HG02588 (cell line): ENCODE data around the gene PIWIL4.
"Not testable (repeated sequence)": the region's sequence is repeated elsewhere in the genome, so short reads cannot be mapped to it uniquely, and the experiment has no call there.

ENCODE experiments used
- ATAC-seq: cut with Tn5 transposase; IDR thresholded peaks from one replicate; pipeline ENCODE4 v1.9.1; 2021; ENCODE audit warnings: mild to moderate bottlenecking, moderate library complexity; ENCODE audit not compliant: unreplicated experiment

The PIWIL4 gene

DNA sequence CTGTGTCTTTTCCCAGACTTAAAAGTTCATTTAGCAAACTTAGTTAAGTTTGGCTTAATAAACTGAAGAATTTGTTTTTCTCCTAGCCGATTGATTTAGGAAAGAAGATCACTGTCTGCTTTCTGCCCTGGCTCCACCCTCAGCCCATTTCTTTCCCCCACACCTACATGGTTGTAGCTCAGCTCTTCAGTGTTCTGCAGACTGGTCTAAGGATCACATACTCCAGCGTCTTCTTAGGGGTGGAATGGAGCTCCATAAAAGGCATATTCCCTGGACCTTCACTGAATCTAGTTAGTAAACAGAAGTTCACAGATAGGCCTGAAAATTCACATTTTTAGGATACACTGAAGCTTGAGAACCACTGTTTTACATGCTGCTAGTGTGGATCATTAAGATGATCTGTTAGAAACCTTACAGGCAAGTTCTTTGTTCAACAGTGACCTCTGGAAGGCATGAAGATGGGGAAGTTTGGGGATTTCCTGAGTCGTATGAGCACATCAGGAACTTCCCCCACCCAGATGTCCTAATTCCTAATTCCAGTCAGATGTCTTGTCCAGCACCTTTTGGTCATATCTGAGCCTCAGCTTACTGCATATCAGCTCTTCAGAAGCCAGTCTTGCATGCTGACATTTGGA, 16.8 kb downstream of the PIWIL4 start:
- peak; percentile 54 for ATAC-seq

DNA sequence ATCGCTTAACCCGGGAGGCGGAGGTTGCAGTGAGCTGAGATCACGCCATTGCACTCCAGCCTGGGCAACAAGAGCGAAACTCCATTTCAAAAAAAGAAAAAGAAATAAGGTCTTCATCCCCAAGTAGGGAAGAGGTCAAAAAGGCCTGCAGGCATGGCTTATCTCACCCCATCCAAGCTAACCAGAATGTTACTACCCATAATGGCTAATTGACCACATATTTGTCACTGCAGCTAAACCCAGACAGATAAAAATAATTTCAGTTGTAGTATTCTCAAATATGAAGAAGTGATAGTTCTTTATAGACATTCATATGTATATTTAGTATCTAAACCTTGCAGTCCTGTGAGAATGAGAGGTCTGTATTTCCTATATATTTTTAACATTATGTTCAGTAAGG, 17.8 kb downstream of the PIWIL4 start:
- no peak for ATAC-seq

DNA sequence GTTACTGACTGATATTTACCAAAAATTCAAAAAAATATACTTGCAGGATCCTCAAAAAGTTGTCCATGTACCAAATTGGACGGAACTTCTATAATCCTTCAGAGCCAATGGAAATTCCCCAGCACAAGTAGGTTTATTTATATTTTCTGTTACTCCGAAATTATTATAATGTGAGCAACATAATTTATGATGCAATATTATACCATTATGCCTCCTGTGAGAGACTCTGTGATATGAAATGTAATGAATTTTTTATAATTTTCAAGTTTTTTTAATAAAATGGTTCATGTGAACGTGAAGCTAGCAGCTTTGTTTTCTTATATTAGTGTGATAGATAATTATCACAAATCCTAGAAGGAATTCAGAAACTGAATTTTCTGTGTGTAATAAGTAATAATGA, 18.2 kb downstream of the PIWIL4 start:
- no peak for ATAC-seq

DNA sequence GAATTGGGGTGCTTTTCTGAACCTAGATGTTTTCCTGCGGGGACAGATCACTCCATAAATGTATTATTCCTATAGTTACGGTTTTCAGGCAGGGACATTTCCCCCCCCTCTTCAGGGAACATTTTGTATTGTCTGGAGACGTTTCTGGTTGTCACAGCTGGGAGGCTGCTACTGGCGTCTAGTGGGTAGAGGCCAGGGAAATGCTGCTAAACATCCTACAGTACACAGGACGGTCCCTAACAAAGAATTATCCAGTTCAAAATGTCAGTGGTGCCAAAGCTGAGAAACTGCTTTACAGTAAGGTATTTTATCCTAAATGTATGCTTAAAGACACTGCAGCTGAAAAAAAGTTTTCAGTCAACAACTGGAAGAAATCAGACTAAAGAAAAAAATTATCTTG, 19.4 kb downstream of the PIWIL4 start:
- no peak for ATAC-seq

DNA sequence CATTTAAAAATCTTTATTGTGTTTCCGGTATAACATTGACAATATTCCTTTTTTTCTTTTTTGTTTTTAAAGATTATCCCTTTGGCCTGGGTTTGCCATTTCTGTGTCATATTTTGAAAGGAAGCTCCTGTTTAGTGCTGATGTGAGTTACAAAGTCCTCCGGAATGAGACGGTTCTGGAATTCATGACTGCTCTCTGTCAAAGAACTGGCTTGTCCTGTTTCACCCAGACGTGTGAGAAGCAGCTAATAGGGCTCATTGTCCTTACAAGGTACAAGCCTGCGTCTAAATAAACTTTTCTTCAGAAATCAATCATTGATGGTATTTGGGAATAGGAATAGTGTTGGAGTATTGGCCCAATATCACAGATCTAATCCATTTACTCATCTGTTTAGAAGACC, 19.8 kb downstream of the PIWIL4 start:
- no peak for ATAC-seq

DNA sequence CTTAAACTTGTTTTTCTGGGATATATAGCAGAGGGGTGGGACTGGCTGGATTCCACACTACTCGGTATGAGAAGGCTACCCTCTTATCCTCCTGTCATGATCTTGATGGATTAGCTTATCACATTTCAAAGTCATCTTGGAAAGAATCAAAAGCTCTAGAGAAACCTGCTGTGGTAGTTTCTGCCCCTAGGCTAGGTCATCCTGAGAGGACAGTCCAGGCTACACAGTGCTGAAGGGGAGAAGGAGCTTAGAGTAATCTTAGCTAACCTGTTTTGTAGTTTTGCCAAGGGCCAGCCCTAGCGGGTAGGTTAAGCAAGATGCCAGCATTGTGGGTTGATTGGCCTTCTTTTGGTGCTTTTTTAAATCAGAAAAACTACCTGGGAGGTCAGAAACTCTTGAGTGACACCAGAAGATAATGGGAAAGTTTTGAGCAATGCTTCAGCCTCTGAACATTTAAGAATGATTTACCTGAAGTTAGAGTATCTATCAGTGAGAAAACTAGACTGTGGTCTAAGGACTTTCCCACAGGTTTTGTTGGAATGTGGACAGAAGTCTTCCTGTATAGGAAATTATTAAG, 21.3 kb downstream of the PIWIL4 start:
- ATAC-seq: no peak

DNA sequence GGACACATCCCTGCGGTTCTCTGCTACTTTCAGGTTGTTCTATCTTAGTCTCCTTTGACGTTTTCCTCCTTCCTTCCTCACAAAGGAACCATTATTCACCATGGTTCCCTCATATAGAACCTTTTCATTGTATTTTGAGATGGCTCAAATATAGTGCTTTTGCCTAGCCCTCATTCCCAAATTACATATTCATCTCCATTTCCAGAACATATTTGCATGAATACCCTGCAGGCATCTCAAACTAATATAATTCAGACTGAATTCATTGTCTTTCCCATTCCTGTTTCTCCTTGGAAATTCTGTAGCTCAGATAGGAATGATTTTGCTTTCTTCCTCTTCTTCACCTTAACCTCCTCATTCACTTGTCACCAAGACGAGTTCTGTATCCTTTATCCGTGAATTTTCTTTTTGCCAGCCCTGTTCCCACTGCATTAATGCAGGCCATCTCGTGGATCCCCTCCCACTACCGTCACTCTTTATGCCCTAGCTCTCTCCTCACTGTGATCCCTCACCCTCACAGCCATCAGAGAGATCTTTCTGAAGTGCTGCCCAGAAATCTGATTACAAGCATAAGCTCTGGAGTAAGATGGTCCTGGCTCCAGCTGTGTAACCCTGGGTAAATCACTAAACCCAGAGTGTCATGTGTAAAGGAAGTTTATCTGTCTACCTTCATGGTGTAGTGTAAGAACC, 23.3 kb downstream of the PIWIL4 start:
- ATAC-seq: no peak

DNA sequence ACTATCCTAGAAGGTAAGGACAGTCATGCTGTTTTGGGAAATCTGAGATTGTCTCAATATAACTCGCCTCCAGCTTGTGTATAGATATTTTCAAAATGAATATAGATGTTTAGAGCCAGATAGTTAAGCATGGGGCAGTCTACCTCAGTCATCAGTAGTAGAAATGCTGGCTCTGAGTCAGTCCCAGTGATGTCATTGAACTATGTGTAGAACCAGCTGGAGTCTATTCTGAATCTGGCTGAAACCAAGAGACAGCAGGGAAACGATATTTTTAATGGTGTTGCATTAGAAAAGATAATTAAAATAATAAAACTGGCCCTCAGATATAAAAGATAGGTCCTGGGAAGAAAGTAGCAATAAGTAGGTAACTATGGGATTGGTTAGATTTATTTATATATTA, 25.9 kb downstream of the PIWIL4 start:
- ATAC-seq: peak; percentile 87

DNA sequence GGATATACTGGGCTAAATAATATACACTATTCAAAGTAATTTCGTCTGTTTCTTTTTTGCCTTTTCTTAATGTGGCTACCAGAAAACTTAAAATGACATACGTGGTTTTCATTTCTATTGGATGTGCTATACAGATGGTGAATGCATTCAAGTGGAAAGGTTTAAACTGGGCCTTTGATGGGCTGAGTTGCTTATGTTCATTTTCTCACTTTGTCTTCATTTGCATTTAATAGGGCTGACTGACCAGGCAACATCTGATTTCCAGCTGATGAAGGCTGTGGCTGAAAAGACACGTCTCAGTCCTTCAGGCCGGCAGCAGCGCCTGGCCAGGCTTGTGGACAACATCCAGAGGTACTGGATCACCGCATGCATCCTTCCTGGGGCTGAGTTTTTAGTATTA, 27.9 kb downstream of the PIWIL4 start:
- ATAC-seq: no peak

DNA sequence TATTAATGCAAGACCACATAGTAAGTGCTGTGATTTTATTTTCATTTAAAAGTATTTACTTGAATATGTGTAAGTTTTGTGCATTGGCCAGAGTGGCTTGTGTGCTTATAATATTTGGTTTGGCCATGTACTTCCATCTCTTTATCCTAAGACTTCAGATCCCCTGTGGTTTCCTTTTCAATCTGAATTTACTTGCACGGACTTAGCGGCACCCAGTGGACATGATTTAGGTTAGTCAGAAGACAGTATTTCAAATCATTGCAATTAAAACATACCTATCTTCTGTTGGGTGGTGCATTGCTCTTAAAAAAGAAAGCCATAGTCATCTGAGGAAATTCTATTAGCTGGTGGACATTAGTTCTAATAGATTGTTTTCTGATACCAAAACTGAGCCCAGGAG, 30.7 kb downstream of the PIWIL4 start:
- ATAC-seq: no peak

DNA sequence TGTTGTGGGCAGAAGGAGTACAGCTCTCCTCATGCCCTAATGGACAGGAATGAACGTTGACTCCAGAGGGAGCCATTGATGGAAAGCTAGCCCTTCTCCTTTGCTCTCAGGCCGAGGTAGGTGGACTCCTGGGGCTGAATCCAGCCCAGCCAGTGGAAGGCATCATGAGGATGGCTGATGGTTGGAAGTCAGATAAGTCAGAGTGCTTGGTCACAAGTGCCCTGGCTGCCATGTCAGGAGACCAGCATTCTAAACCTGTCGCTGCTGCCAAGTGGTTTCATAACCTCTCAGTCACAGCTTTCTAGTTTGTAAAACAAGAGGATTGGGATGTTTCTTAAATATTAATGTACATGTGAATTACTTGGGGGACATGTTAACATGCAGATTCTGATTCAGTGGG, 32.3 kb downstream of the PIWIL4 start:
- ATAC-seq: no peak

DNA sequence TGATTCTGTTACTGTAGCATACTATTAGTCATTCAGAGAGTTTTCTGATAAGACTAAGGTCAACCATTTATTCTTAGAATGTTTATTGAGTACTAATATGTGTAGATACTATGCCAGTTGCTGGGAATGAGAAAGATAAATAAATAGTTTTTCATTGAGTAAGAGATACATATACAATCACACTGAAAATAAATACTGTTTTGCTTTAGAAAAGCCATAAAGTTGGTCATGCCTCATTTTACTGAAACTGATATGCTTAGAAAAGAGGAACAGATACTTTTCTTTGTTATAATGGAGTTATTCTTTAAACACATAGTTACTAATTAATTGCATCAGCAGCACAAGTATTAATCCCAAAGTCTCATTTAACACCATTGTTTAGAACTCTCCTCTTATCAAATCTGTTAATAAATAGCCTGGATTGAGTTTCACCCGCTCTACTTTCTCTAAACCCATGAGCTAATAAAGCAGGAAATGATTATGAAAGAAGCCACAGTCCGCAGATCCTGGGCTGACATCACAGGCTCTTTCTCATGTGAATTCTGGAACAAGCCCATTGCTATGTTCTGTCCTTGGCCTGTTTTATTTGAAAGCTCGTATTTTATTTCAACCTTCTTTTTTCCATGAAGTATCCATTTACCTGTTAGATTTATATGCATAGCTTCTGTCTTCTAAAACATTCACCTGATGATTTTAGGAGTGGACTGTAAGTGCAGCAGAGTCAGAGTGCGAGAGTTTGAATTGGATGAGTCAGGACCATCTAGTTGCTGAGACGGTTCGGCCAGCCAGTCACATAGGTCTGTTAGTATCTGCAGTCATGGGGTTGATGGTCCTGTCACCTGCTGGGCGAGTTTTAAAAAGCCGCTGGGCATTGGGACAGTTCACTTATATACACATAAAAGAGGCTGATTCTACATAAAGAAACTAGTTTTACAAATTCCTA, 35.5 kb downstream of the PIWIL4 start:
- ATAC-seq: peak; percentile 79

DNA sequence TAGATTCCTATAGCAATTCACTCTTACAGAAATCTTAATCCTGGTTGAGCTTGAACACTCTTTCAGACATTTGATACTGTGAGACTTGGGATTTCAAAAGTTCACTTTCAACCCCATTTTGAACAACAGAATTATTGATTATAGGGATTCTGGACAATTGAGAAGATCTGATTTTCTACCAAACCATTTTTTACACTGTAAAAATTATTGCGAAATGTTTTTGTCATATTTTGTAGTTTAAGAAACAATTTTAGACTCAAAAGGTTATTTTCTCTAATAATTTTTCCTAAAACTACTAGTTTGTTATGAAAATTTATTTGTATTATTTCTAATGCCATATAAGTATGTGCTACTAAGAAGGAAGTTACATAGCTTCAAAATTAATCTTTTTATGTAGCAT, 36.4 kb downstream of the PIWIL4 start:
- no peak for ATAC-seq

DNA sequence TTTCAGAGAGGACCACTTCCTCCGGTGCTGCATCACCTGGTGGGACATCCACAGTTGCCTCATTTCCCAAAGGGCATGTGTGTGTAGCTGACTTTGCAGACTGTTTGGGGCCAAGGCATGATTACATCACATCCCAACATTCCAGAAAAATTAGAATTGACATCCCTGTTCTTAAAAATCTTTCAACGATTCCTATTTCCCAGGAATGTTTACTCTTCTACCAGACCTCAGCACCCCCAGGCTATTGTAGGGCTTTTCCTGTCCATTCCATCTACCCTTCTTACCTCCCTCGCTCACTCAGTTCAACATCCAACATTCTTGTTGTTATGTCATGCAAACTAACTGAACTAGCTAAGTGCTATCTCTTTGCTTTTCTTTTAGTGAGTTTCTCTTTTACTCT, 37.3 kb downstream of the PIWIL4 start:
- no peak for ATAC-seq

DNA sequence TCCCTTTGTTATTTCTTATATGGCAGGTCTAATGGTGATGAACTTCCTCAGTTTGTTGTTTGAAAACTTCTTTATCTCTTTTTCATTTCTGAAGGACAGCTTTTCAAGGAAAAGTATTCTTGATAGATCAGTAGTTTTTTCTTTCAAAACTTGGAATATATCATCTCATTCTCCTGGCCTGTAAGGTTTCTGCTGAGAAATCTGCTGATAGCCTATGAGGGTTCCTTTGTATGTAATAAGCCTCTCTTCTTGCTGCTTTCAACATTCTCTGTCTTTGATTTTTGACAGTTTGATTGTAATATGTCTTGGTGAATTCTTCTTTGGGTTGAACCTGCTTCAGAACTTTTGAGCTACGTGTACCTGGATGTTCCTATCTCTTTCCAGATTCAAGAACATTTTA, 46.0 kb downstream of the PIWIL4 start:
- no peak for ATAC-seq

DNA sequence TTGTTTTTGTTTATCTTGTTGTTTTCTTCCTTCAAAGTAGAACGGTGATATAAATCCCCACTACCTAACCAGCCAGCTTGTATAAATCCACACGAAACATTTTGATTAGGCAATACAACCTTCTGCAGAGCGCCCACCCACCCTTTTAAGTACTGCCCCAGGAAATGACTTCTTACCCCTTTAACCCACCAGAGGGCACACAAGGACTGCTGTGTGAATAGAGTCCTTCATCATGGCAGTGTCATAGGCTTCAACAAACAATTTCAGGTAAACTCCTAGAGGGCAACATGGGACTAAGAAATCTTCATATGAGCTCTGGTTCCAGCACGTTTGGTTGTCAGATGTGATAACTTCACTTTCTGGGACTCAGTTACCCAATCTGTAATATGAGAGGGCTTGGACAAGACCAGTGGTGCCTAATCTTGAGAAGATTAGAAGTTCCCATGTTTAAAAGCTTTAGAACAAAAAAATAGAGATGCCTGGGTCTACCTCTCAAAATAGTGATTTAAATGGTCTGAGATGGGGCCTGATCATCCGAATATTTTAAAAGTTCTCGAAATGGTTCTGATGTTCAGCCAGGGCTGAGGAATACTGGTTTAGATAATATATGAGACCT, 56.1 kb downstream of the PIWIL4 start:
- ATAC-seq: peak; percentile 68

DNA sequence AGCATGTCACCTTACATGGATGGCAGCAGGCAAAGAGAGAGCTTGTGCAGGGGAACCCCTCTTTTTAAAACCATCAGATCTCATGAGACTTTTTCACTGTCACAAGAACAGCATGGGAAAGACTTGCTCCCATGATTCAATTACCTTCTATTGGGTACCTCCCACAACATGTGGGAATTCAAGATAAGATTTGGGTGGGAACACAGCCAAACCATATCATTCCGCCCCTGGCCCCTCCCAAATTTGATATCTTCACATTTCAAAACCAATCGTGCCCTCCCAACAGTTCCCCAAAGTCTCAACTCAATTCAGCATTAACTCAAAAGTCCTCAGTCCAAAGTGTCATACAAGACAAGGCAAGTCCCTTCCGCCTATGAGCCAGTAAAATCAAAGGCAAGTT, 58.3 kb downstream of the PIWIL4 start:
- ATAC-seq: not testable (repeated sequence)

DNA sequence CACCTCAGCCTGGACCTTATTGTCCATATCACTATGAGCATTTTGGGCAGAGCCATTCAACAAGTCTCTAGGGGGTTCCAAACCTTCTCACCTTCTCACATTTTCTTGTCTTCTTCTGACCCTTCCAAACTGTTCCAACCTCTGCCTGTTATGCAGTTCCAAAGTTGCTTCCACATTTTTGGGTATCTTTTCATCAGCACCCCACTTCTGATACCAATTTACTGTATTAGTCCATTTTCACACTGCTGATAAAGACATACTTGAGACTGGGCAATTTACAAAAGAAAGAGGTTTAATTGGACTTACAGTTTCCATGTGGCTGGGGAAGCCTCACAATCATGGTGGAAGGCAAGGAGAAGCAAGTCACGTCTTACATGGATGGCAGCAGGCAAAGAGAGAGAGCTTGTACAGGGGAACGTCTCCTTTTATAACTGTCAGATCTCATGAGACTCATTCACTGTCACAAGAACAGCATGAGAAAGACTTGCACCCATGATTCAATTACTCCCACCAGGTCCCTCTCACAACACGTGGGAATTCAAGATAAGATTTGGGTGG, 59.9 kb downstream of the PIWIL4 start:
- not testable (repeated sequence) for ATAC-seq

DNA sequence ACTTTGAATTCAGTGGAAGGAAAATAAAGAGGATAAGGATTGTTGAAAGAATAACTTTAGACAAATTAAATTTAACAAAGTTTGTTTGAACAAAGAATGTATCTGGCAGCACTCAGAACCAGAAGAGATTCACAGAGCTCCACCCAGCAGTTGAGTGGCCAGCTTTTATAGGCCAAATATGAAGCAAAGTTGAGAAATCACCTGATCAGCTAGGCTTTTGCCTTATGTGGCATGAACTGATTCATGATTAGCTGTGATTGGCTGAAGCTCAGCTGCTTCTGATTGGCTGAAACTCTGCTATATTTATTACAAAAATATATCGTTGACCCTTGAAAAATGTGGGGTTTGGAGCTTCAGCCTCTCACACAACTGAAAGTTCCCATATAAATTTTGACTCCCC, 62.6 kb downstream of the PIWIL4 start:
- no peak for ATAC-seq

DNA sequence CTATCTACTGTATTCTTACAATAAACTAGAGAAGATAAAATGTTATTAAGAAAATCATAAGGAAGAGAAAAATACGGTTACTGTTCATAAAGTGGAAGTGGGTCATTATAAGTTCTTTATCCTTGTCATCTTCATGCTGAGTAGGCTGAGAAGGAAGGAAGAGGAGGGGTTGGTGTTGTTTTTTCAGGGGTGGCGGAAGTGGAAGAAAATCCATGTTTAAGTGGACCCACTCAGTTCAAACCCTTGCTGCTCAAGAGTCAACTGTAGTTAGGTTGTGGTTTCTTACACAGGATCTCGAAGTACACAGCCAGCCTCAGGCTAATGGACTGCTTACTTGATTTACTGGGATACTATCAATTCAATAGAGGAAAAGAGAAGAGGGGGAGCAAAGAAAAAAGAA, 63.1 kb downstream of the PIWIL4 start:
- ATAC-seq: no peak

DNA sequence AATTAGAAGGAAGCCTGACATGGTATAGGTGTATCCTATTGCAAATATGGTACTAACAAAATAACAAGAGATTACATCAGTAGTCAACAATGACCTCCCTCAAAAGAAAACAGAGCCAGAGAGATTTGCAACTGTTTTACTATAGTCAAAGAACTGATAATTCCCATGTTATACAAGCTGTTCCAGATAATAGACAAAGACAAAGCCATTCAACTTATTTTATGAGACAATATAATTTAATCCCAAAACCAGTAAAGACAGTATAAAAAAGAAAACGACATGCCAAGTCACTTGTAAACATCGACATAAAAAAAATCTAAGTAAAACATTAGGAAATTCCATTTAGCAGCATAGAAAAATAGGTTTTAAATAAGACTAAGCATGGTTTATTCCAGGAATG, 65.2 kb downstream of the PIWIL4 start:
- no peak for ATAC-seq
